SHP77 (cell line): ENCODE results near the gene PTPRN2.
"Not testable (repeated sequence)": the region's sequence is repeated elsewhere in the genome, so short reads cannot be mapped to it uniquely, and the experiment has no call there.

Source experiments
- DNase-seq, 2 experiments: peaks; one replicate each; lab custom pipeline; 2025; lab: John Stamatoyannopoulos, UW

The PTPRN2 gene

GRCh38 chr7:158587162-158588084, at the start of gene PTPRN2:
Gene PTPRN2, minus strand, starts transcription at chr7:158587823.
- DNase-seq = peak; percentile 15 to 63

GRCh38 chr7:158633055-158633956, 45.7 kb upstream of the PTPRN2 start:
- DNase-seq = no peak

- DNase-seq = no peak
Observed at GRCh38 chr7:158631574-158632195, 44.1 kb upstream of the PTPRN2 start.

GRCh38 chr7:158626289-158626688, 38.7 kb upstream of the PTPRN2 start:
- not testable (repeated sequence) for DNase-seq

- DNase-seq = no peak
Observed at GRCh38 chr7:158623241-158623640, 35.6 kb upstream of the PTPRN2 start.

- DNase-seq = no peak
Observed at GRCh38 chr7:158620839-158621441, 33.3 kb upstream of the PTPRN2 start.

GRCh38 chr7:158620418-158620817, 32.8 kb upstream of the PTPRN2 start:
- no peak for DNase-seq

GRCh38 chr7:158618745-158619140, 31.1 kb upstream of the PTPRN2 start:
- no peak for DNase-seq

- no peak for DNase-seq
Observed at GRCh38 chr7:158617737-158618128, 30.1 kb upstream of the PTPRN2 start.

GRCh38 chr7:158616050-158616449, 28.4 kb upstream of the PTPRN2 start:
- no peak for DNase-seq

- no peak for DNase-seq
Observed at GRCh38 chr7:158614700-158615099, 27.1 kb upstream of the PTPRN2 start.

GRCh38 chr7:158613481-158613880, 25.9 kb upstream of the PTPRN2 start:
- no peak for DNase-seq

GRCh38 chr7:158612546-158612945, 24.9 kb upstream of the PTPRN2 start:
- no peak for DNase-seq

GRCh38 chr7:158611541-158611940, 23.9 kb upstream of the PTPRN2 start:
- no peak for DNase-seq

- no peak for DNase-seq
Observed at GRCh38 chr7:158609313-158609974, 21.8 kb upstream of the PTPRN2 start.

GRCh38 chr7:158607563-158607962, 19.9 kb upstream of the PTPRN2 start:
- DNase-seq = no peak

- DNase-seq = no peak
Observed at GRCh38 chr7:158606671-158607424, 19.2 kb upstream of the PTPRN2 start.

GRCh38 chr7:158606129-158606528, 18.5 kb upstream of the PTPRN2 start:
- no peak for DNase-seq

GRCh38 chr7:158603773-158604755, 16.4 kb upstream of the PTPRN2 start:
- DNase-seq = no peak
